Mesenteric fat pad (tissue), 1 donor: ENCODE data around the gene B9D1. TPM values are rescaled to one million over a fixed set of nuclear protein-coding genes. Genes with fewer than 3 reads are reported as not detected.

Experiments
- DNase-seq: peaks from one replicate; pipeline ENCODE4 v3.0.0-alpha.2; 2020; ENCODE audit warnings: low spot score
- total RNA-seq: library from RNA; stranded (reverse); fragmentation: NEBNext Ultra II Directional; extraction: Animal tissue kit (Norgen Biotek cat#: 25700); gene quantifications from one replicate; pipeline ENCODE4 v1.2.1, GENCODE V29; 2021
- donor health status: DM: yes; HTN: yes; CAD: no.

The B9D1 gene
- total RNA-seq, 1 donor from 2014 or later, result 7.5 TPM

- no peak for DNase-seq
Measured at GRCh38 chr17:19321481-19322128, 40.9 kb downstream of the B9D1 start.

GRCh38 chr17:19320876-19321275 is 41.6 kb downstream of the B9D1 start:
- no peak for DNase-seq

GRCh38 chr17:19319771-19320505 is 42.6 kb downstream of the B9D1 start:
- DNase-seq, result no peak

GRCh38 chr17:19318611-19319010 is 43.9 kb downstream of the B9D1 start:
- no peak for DNase-seq

- no peak for DNase-seq
Measured at GRCh38 chr17:19317359-19318095, 45.0 kb downstream of the B9D1 start.

- no peak for DNase-seq
Measured at GRCh38 chr17:19316761-19317358, 45.7 kb downstream of the B9D1 start.

GRCh38 chr17:19315104-19315503 is 47.4 kb downstream of the B9D1 start:
- DNase-seq, result no peak

GRCh38 chr17:19313746-19314651 is 48.5 kb downstream of the B9D1 start:
- no peak for DNase-seq

- no peak for DNase-seq
Measured at GRCh38 chr17:19313066-19313745, 49.3 kb downstream of the B9D1 start.

GRCh38 chr17:19312406-19312805 is 50.1 kb downstream of the B9D1 start:
- no peak for DNase-seq

GRCh38 chr17:19311421-19312215 is 50.9 kb downstream of the B9D1 start:
- no peak for DNase-seq

- DNase-seq, result no peak
Measured at GRCh38 chr17:19311016-19311415, 51.5 kb downstream of the B9D1 start.

GRCh38 chr17:19310151-19310550 is 52.4 kb downstream of the B9D1 start:
- DNase-seq, result no peak

GRCh38 chr17:19309701-19310100 is 52.8 kb downstream of the B9D1 start:
- DNase-seq, result no peak

- DNase-seq, result no peak
Measured at GRCh38 chr17:19308398-19308797, 54.1 kb downstream of the B9D1 start.

GRCh38 chr17:19307521-19307920 is 55.0 kb downstream of the B9D1 start:
- DNase-seq, result no peak

GRCh38 chr17:19306160-19307111 is 56.1 kb downstream of the B9D1 start:
- DNase-seq, result no peak

GRCh38 chr17:19305761-19306159 is 56.8 kb downstream of the B9D1 start:
- DNase-seq, result no peak
